H9 (cell line): ENCODE results near the gene NPDC1. TPM values are rescaled to one million over a fixed set of nuclear protein-coding genes. Genes with fewer than 3 reads are reported as not detected.

Source experiments
- DNase-seq: peaks from one replicate; pipeline ENCODE4 v3.0.0-alpha.2; 2017
- H2AFZ ChIP-seq: one replicate; pipeline ENCODE4 v1.6.1; 2013; ENCODE audit warnings: mild to moderate bottlenecking, low read length, control low read depth, moderate library complexity
- H2AK5ac ChIP-seq: 2 replicates; pipeline ENCODE4 v1.6.1; 2013; ENCODE audit warnings: low read length, control low read depth, mixed read lengths; ENCODE audit not compliant: insufficient read length
- H2BK120ac ChIP-seq: one replicate; pipeline ENCODE4 v1.6.1; 2013; ENCODE audit warnings: low read depth, mild to moderate bottlenecking, low read length, control low read depth, inconsistent platforms; ENCODE audit not compliant: poor library complexity, severe bottlenecking
- H2BK12ac ChIP-seq: 2 replicates; pipeline ENCODE4 v1.6.1; 2013; ENCODE audit warnings: low read length, control low read depth, mixed read lengths, low read depth; ENCODE audit not compliant: insufficient read length
- H2BK15ac ChIP-seq: 2 replicates; pipeline ENCODE4 v1.6.1; 2013; ENCODE audit warnings: low read depth, low read length, control low read depth
- H2BK20ac ChIP-seq: one replicate; pipeline ENCODE4 v1.6.1; 2013; ENCODE audit warnings: low read depth, mild to moderate bottlenecking, low read length, control low read depth, inconsistent platforms; ENCODE audit not compliant: poor library complexity, severe bottlenecking
- H2BK5ac ChIP-seq: 2 replicates; pipeline ENCODE4 v1.6.1; 2013; ENCODE audit warnings: low read length, control low read depth, mixed read lengths; ENCODE audit not compliant: insufficient read length
- H3K14ac ChIP-seq: 2 replicates; pipeline ENCODE4 v1.6.1; 2013; ENCODE audit warnings: low read length, control low read depth; ENCODE audit not compliant: insufficient read depth
- H3K18ac ChIP-seq: 2 replicates; pipeline ENCODE4 v1.6.1; 2013; ENCODE audit warnings: low read depth, mild to moderate bottlenecking, mixed read lengths, low read length, control low read depth; ENCODE audit not compliant: insufficient read length
- H3K23ac ChIP-seq: 2 replicates; pipeline ENCODE4 v1.6.1; 2013; ENCODE audit warnings: low read length, control low read depth, mixed read lengths, low read depth; ENCODE audit not compliant: insufficient read length
- H3K23me2 ChIP-seq: 2 replicates; pipeline ENCODE4 v1.6.1; 2013; ENCODE audit warnings: low read depth, mild to moderate bottlenecking, mixed read lengths, low read length, control low read depth; ENCODE audit not compliant: insufficient read length, poor library complexity, severe bottlenecking
- H3K27ac ChIP-seq: 2 replicates; pipeline ENCODE4 v1.5.1; 2013; ENCODE audit warnings: low read length, control low read depth, mixed read lengths, low read depth; ENCODE audit not compliant: insufficient read length
- H3K27me3 ChIP-seq: 2 replicates; pipeline ENCODE4 v1.6.1; 2013; ENCODE audit warnings: low read length, control low read depth, inconsistent platforms; ENCODE audit not compliant: insufficient read depth
- H3K4ac ChIP-seq: 2 replicates; pipeline ENCODE4 v1.6.1; 2013; ENCODE audit warnings: low read depth, mild to moderate bottlenecking, control low read depth, inconsistent platforms, low read length, moderate library complexity
- H3K4me1 ChIP-seq: 2 replicates; pipeline ENCODE4 v1.6.1; 2013; ENCODE audit warnings: low read length, control low read depth, inconsistent platforms; ENCODE audit not compliant: insufficient read depth
- H3K4me2 ChIP-seq: 2 replicates; pipeline ENCODE4 v1.6.1; 2013; ENCODE audit warnings: low read length, control low read depth, mixed read lengths; ENCODE audit not compliant: insufficient read length, insufficient read depth
- H3K56ac ChIP-seq: 2 replicates; pipeline ENCODE4 v1.6.1; 2013; ENCODE audit warnings: low read depth, mild to moderate bottlenecking, mixed read lengths, low read length, control low read depth; ENCODE audit not compliant: insufficient read length
- H3K79me1 ChIP-seq: 2 replicates; pipeline ENCODE4 v1.6.1; 2013; ENCODE audit warnings: low read depth, mild to moderate bottlenecking, moderate library complexity, low read length, control low read depth, inconsistent platforms; ENCODE audit not compliant: insufficient read depth, poor library complexity, severe bottlenecking
- H3K79me2 ChIP-seq: 2 replicates; pipeline ENCODE4 v1.6.1; 2013; ENCODE audit warnings: low read length, control low read depth, inconsistent platforms; ENCODE audit not compliant: insufficient read depth
- H3K9ac ChIP-seq: 2 replicates; pipeline ENCODE4 v1.6.1; 2013; ENCODE audit warnings: low read length, control low read depth, mixed read lengths; ENCODE audit not compliant: insufficient read length; ENCODE audit errors: extremely low read depth
- H3K9me3 ChIP-seq: one replicate; pipeline ENCODE4 v1.6.1; 2013; ENCODE audit warnings: low read depth, low read length, inconsistent platforms; ENCODE audit not compliant: control insufficient read depth
- H3T11ph ChIP-seq: one replicate; pipeline ENCODE4 v1.6.1; 2013; ENCODE audit warnings: mild to moderate bottlenecking, low read length, control low read depth, inconsistent platforms
- H4K20me1 ChIP-seq: one replicate; pipeline ENCODE4 v1.6.1; 2013; ENCODE audit not compliant: control insufficient read depth, insufficient read length, insufficient read depth
- H4K5ac ChIP-seq: 2 replicates; pipeline ENCODE4 v1.6.1; 2013; ENCODE audit warnings: low read depth, mild to moderate bottlenecking, mixed read lengths, low read length, control low read depth; ENCODE audit not compliant: insufficient read length
- H4K8ac ChIP-seq: replicated peaks from 2 replicates; pipeline ENCODE4 v1.6.1; 2013; ENCODE audit warnings: low read length, control low read depth, mixed read lengths, low read depth; ENCODE audit not compliant: insufficient read length
- H4K91ac ChIP-seq: 2 replicates; pipeline ENCODE4 v1.6.1; 2013; ENCODE audit warnings: low read depth, mild to moderate bottlenecking, moderate library complexity, mixed read lengths, low read length, control low read depth; ENCODE audit not compliant: insufficient read length
- H3K27ac Mint-ChIP-seq, 3 experiments: 2 replicates in 2 of 3; 3 replicates in 1 of 3; pipeline ENCODE4 v1.8.0; 2020 to 2021; ENCODE audit warnings: mixed read lengths in 3 of 3, mild to moderate bottlenecking in 1 of 3, moderate library complexity in 1 of 3
- H3K27me3 Mint-ChIP-seq: 2 replicates; pipeline ENCODE4 v1.8.0; 2021; ENCODE audit warnings: low read depth, mild to moderate bottlenecking, moderate library complexity, mixed read lengths
- H3K36me3 Mint-ChIP-seq, 3 experiments: 2 replicates in 2 of 3; 3 replicates in 1 of 3; pipeline ENCODE4 v1.8.0; 2020 to 2021; ENCODE audit warnings: low read depth in 3 of 3, mixed read lengths in 3 of 3; ENCODE audit not compliant: insufficient read depth in 1 of 3
- H3K4me1 Mint-ChIP-seq, 2 experiments: 2 replicates each; pipeline ENCODE4 v1.8.0; 2020; ENCODE audit warnings: mixed read lengths in 2 of 2
- H3K4me3 Mint-ChIP-seq, 2 experiments: 2 replicates in 1 of 2; 3 replicates in 1 of 2; pipeline ENCODE4 v1.8.0; 2020 to 2021; ENCODE audit warnings: mild to moderate bottlenecking in 2 of 2, mixed read lengths in 2 of 2, moderate library complexity in 1 of 2
- H3K9me3 Mint-ChIP-seq, 2 experiments: 2 replicates in 1 of 2; 3 replicates in 1 of 2; pipeline ENCODE4 v1.8.0; 2020; ENCODE audit warnings: mild to moderate bottlenecking in 2 of 2, mixed read lengths in 2 of 2, moderate library complexity in 1 of 2
- CTCF ChIP-seq: fragments of 200-600 bp; sonication (generic); conservative IDR thresholded peaks from 3 replicates; pipeline ENCODE4 v1.8.0; 2021; ENCODE audit warnings: antibody characterized with exemption, mild to moderate bottlenecking
- WGBS: extraction: QIAGEN DNeasy Blood & Tissue Kit; methylation state at CpG from one replicate; pipeline ENCODE4 v1.1.7; 2013; ENCODE audit warnings: missing lambda C conversion rate, low lambda C conversion rate, mixed read lengths; ENCODE audit not compliant: insufficient read length; ENCODE audit errors: extremely low coverage; 5-methylcytosine and 5-hydroxymethylcytosine counted together
- total RNA-seq: library from RNA; stranded (reverse); gene quantifications from 2 replicates; pipeline ENCODE4 v1.2.1, GENCODE V29; 2021

The NPDC1 gene
- total RNA-seq, 1 experiment from 2014 or later: 57.6 TPM

GRCh38 chr9:137086531-137087408, 40.8 kb upstream of the NPDC1 start, which contains the start of gene MAN1B1:
Gene MAN1B1, plus strand, starts transcription at chr9:137086985. Its CDS starts 15 bp downstream, at chr9:137087000.
- Mint-ChIP-seq H3K27ac (peak within 1 kb of the TSS in 2 of 3 experiments; percentile 14 to 77; a peak in 3 of 7 replicates), H3K4me1 (peaks cover 17 to 21% of the 10 kb centered on the region in 2 experiments), H3K4me3 (peak within 1 kb of the TSS; percentile 82 to 93), H3K36me3 (peaks cover 0 to 12% (median 4%) of the 10 kb centered on the region in 3 experiments; a peak in 3 of 7 replicates), H3K27me3 (peaks cover 7% of the 10 kb centered on the region), H3K9me3 (no peaks in the 10 kb centered on the region)
- Histone ChIP-seq H2AFZ (no peak within 1 kb of the TSS), H3K18ac (peak within 1 kb of the TSS; percentile 31), H3K79me1 (no peaks in the 10 kb centered on the region), H2BK12ac (no peak within 1 kb of the TSS), H3K9ac (peak within 1 kb of the TSS; percentile 29), H2BK20ac (no peak within 1 kb of the TSS), H3K27me3 (no peaks in the 10 kb centered on the region), H3K4ac (no peak within 1 kb of the TSS), H3T11ph (no peak within 1 kb of the TSS), H3K56ac (no peak within 1 kb of the TSS), H3K23ac (no peak within 1 kb of the TSS), H4K5ac (no peak within 1 kb of the TSS), H2BK120ac (no peak within 1 kb of the TSS), H2AK5ac (no peak within 1 kb of the TSS), H3K14ac (peak within 1 kb of the TSS; percentile 19; the same call in 1 of the 2 replicates), H2BK15ac (no peak within 1 kb of the TSS; the same call in 1 of the 2 replicates), H3K27ac (no peak within 1 kb of the TSS), H4K91ac (no peak within 1 kb of the TSS), H4K8ac (no peak within 1 kb of the TSS), H3K9me3 (no peaks in the 10 kb centered on the region), H3K4me2 (peak within 1 kb of the TSS; percentile 79), H2BK5ac (no peak within 1 kb of the TSS), H3K79me2 (no peaks in the 10 kb centered on the region), H3K23me2 (peaks cover 12% of the 10 kb centered on the region), H4K20me1 (no peaks in the 10 kb centered on the region), H3K4me1 (no peaks in the 10 kb centered on the region)
- no peak for TF ChIP-seq CTCF
- peak; percentile 100 for DNase-seq
- no CpG with 5 or more reads among the region's 101 CpGs for WGBS
